H9 (cell line): ENCODE results near the gene NRXN3. TPM values are rescaled to one million over a fixed set of nuclear protein-coding genes. Genes with fewer than 3 reads are reported as not detected.

Source experiments
- DNase-seq: peaks from one replicate; pipeline ENCODE4 v3.0.0-alpha.2; 2017
- H2AFZ ChIP-seq: one replicate; pipeline ENCODE4 v1.6.1; 2013; ENCODE audit warnings: mild to moderate bottlenecking, low read length, control low read depth, moderate library complexity
- H2AK5ac ChIP-seq: 2 replicates; pipeline ENCODE4 v1.6.1; 2013; ENCODE audit warnings: low read length, control low read depth, mixed read lengths; ENCODE audit not compliant: insufficient read length
- H2BK120ac ChIP-seq: one replicate; pipeline ENCODE4 v1.6.1; 2013; ENCODE audit warnings: low read depth, mild to moderate bottlenecking, low read length, control low read depth, inconsistent platforms; ENCODE audit not compliant: poor library complexity, severe bottlenecking
- H2BK12ac ChIP-seq: 2 replicates; pipeline ENCODE4 v1.6.1; 2013; ENCODE audit warnings: low read length, control low read depth, mixed read lengths, low read depth; ENCODE audit not compliant: insufficient read length
- H2BK15ac ChIP-seq: 2 replicates; pipeline ENCODE4 v1.6.1; 2013; ENCODE audit warnings: low read depth, low read length, control low read depth
- H2BK20ac ChIP-seq: one replicate; pipeline ENCODE4 v1.6.1; 2013; ENCODE audit warnings: low read depth, mild to moderate bottlenecking, low read length, control low read depth, inconsistent platforms; ENCODE audit not compliant: poor library complexity, severe bottlenecking
- H2BK5ac ChIP-seq: 2 replicates; pipeline ENCODE4 v1.6.1; 2013; ENCODE audit warnings: low read length, control low read depth, mixed read lengths; ENCODE audit not compliant: insufficient read length
- H3K14ac ChIP-seq: 2 replicates; pipeline ENCODE4 v1.6.1; 2013; ENCODE audit warnings: low read length, control low read depth; ENCODE audit not compliant: insufficient read depth
- H3K18ac ChIP-seq: 2 replicates; pipeline ENCODE4 v1.6.1; 2013; ENCODE audit warnings: low read depth, mild to moderate bottlenecking, mixed read lengths, low read length, control low read depth; ENCODE audit not compliant: insufficient read length
- H3K23ac ChIP-seq: 2 replicates; pipeline ENCODE4 v1.6.1; 2013; ENCODE audit warnings: low read length, control low read depth, mixed read lengths, low read depth; ENCODE audit not compliant: insufficient read length
- H3K23me2 ChIP-seq: 2 replicates; pipeline ENCODE4 v1.6.1; 2013; ENCODE audit warnings: low read depth, mild to moderate bottlenecking, mixed read lengths, low read length, control low read depth; ENCODE audit not compliant: insufficient read length, poor library complexity, severe bottlenecking
- H3K27ac ChIP-seq: 2 replicates; pipeline ENCODE4 v1.5.1; 2013; ENCODE audit warnings: low read length, control low read depth, mixed read lengths, low read depth; ENCODE audit not compliant: insufficient read length
- H3K27me3 ChIP-seq: 2 replicates; pipeline ENCODE4 v1.6.1; 2013; ENCODE audit warnings: low read length, control low read depth, inconsistent platforms; ENCODE audit not compliant: insufficient read depth
- H3K4ac ChIP-seq: 2 replicates; pipeline ENCODE4 v1.6.1; 2013; ENCODE audit warnings: low read depth, mild to moderate bottlenecking, control low read depth, inconsistent platforms, low read length, moderate library complexity
- H3K4me1 ChIP-seq: 2 replicates; pipeline ENCODE4 v1.6.1; 2013; ENCODE audit warnings: low read length, control low read depth, inconsistent platforms; ENCODE audit not compliant: insufficient read depth
- H3K4me2 ChIP-seq: 2 replicates; pipeline ENCODE4 v1.6.1; 2013; ENCODE audit warnings: low read length, control low read depth, mixed read lengths; ENCODE audit not compliant: insufficient read length, insufficient read depth
- H3K56ac ChIP-seq: 2 replicates; pipeline ENCODE4 v1.6.1; 2013; ENCODE audit warnings: low read depth, mild to moderate bottlenecking, mixed read lengths, low read length, control low read depth; ENCODE audit not compliant: insufficient read length
- H3K79me1 ChIP-seq: 2 replicates; pipeline ENCODE4 v1.6.1; 2013; ENCODE audit warnings: low read depth, mild to moderate bottlenecking, moderate library complexity, low read length, control low read depth, inconsistent platforms; ENCODE audit not compliant: insufficient read depth, poor library complexity, severe bottlenecking
- H3K79me2 ChIP-seq: 2 replicates; pipeline ENCODE4 v1.6.1; 2013; ENCODE audit warnings: low read length, control low read depth, inconsistent platforms; ENCODE audit not compliant: insufficient read depth
- H3K9ac ChIP-seq: 2 replicates; pipeline ENCODE4 v1.6.1; 2013; ENCODE audit warnings: low read length, control low read depth, mixed read lengths; ENCODE audit not compliant: insufficient read length; ENCODE audit errors: extremely low read depth
- H3K9me3 ChIP-seq: one replicate; pipeline ENCODE4 v1.6.1; 2013; ENCODE audit warnings: low read depth, low read length, inconsistent platforms; ENCODE audit not compliant: control insufficient read depth
- H3T11ph ChIP-seq: one replicate; pipeline ENCODE4 v1.6.1; 2013; ENCODE audit warnings: mild to moderate bottlenecking, low read length, control low read depth, inconsistent platforms
- H4K20me1 ChIP-seq: one replicate; pipeline ENCODE4 v1.6.1; 2013; ENCODE audit not compliant: control insufficient read depth, insufficient read length, insufficient read depth
- H4K5ac ChIP-seq: 2 replicates; pipeline ENCODE4 v1.6.1; 2013; ENCODE audit warnings: low read depth, mild to moderate bottlenecking, mixed read lengths, low read length, control low read depth; ENCODE audit not compliant: insufficient read length
- H4K8ac ChIP-seq: replicated peaks from 2 replicates; pipeline ENCODE4 v1.6.1; 2013; ENCODE audit warnings: low read length, control low read depth, mixed read lengths, low read depth; ENCODE audit not compliant: insufficient read length
- H4K91ac ChIP-seq: 2 replicates; pipeline ENCODE4 v1.6.1; 2013; ENCODE audit warnings: low read depth, mild to moderate bottlenecking, moderate library complexity, mixed read lengths, low read length, control low read depth; ENCODE audit not compliant: insufficient read length
- H3K27ac Mint-ChIP-seq, 3 experiments: 2 replicates in 2 of 3; 3 replicates in 1 of 3; pipeline ENCODE4 v1.8.0; 2020 to 2021; ENCODE audit warnings: mixed read lengths in 3 of 3, mild to moderate bottlenecking in 1 of 3, moderate library complexity in 1 of 3
- H3K27me3 Mint-ChIP-seq: 2 replicates; pipeline ENCODE4 v1.8.0; 2021; ENCODE audit warnings: low read depth, mild to moderate bottlenecking, moderate library complexity, mixed read lengths
- H3K36me3 Mint-ChIP-seq, 3 experiments: 2 replicates in 2 of 3; 3 replicates in 1 of 3; pipeline ENCODE4 v1.8.0; 2020 to 2021; ENCODE audit warnings: low read depth in 3 of 3, mixed read lengths in 3 of 3; ENCODE audit not compliant: insufficient read depth in 1 of 3
- H3K4me1 Mint-ChIP-seq, 2 experiments: 2 replicates each; pipeline ENCODE4 v1.8.0; 2020; ENCODE audit warnings: mixed read lengths in 2 of 2
- H3K4me3 Mint-ChIP-seq, 2 experiments: 2 replicates in 1 of 2; 3 replicates in 1 of 2; pipeline ENCODE4 v1.8.0; 2020 to 2021; ENCODE audit warnings: mild to moderate bottlenecking in 2 of 2, mixed read lengths in 2 of 2, moderate library complexity in 1 of 2
- H3K9me3 Mint-ChIP-seq, 2 experiments: 2 replicates in 1 of 2; 3 replicates in 1 of 2; pipeline ENCODE4 v1.8.0; 2020; ENCODE audit warnings: mild to moderate bottlenecking in 2 of 2, mixed read lengths in 2 of 2, moderate library complexity in 1 of 2
- WGBS: extraction: QIAGEN DNeasy Blood & Tissue Kit; methylation state at CpG from one replicate; pipeline ENCODE4 v1.1.7; 2013; ENCODE audit warnings: missing lambda C conversion rate, low lambda C conversion rate, mixed read lengths; ENCODE audit not compliant: insufficient read length; ENCODE audit errors: extremely low coverage; 5-methylcytosine and 5-hydroxymethylcytosine counted together
- total RNA-seq: library from RNA; stranded (reverse); gene quantifications from 2 replicates; pipeline ENCODE4 v1.2.1, GENCODE V29; 2021
- TF ChIP-seq, protein P1 (sequence below): fragments of 200-600 bp; sonication (generic); conservative IDR thresholded peaks from 3 replicates; pipeline ENCODE4 v1.8.0; 2021; ENCODE audit warnings: antibody characterized with exemption, mild to moderate bottlenecking

The NRXN3 gene
- total RNA-seq, 1 experiment from 2014 or later: 1.8 TPM

DNA sequence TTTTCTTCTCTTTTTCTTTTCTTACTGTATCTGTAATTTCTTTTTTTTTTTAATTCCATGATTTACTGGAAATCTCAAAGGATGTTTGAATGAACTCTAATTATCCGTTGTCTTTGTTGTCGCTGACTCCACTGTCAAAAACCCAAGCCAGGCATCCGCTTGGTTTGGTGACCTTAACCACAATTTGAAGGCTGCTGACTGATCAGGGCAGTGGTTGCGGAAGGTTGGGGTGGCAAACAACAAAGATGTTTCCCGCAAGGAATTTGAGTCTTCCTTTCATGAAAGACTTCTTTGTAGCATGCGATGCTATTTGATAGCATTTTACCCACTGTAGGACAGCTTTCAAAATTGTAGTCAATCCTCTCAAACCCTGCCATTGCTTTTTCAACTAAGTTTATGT, 1027.3 kb downstream of the NRXN3 start:
- H3K27ac Mint-ChIP-seq: no peak overlapping the region
- Histone ChIP-seq H3K56ac (no peak overlapping the region), H4K91ac (no peak overlapping the region)

More for the DNA sequence above, 1027.3 kb downstream of the NRXN3 start:
- no peak overlapping the region for H3K9ac ChIP-seq
- no peak for DNase-seq
- Mint-ChIP-seq H3K27me3 (no peaks in the 10 kb centered on the region), H3K4me3 (no peak overlapping the region), H3K9me3 (no peaks in the 10 kb centered on the region), H3K4me1 (no peaks in the 10 kb centered on the region), H3K36me3 (no peaks in the 10 kb centered on the region)
- H3K27ac ChIP-seq: no peak overlapping the region
- H3K79me1 ChIP-seq: no peaks in the 10 kb centered on the region
- H3K23me2 ChIP-seq: no peaks in the 10 kb centered on the region
- no peak overlapping the region for H2BK5ac ChIP-seq
- no peak overlapping the region for H4K8ac ChIP-seq
- no peak overlapping the region for H2BK20ac ChIP-seq
- H3K9me3 ChIP-seq: no peaks in the 10 kb centered on the region
- H2BK12ac ChIP-seq: no peak overlapping the region
- no peak overlapping the region for H3K18ac ChIP-seq
- no peak overlapping the region for H2AFZ ChIP-seq
- no peak overlapping the region for H3K4me2 ChIP-seq
- H4K20me1 ChIP-seq: no peaks in the 10 kb centered on the region
- H2BK15ac ChIP-seq: no peak overlapping the region
- no CpG with 5 or more reads among the region's 6 CpGs for whole genome bisulfite sequencing
- H2AK5ac ChIP-seq: no peak overlapping the region
- no peak overlapping the region for H3T11ph ChIP-seq
- H3K79me2 ChIP-seq: no peaks in the 10 kb centered on the region
- no peaks in the 10 kb centered on the region; the same call in 1 of the 2 replicates for H3K4me1 ChIP-seq
- H3K23ac ChIP-seq: no peak overlapping the region
- no peak overlapping the region for H4K5ac ChIP-seq
- no peak overlapping the region for H3K4ac ChIP-seq
- H2BK120ac ChIP-seq: no peak overlapping the region
- H3K14ac ChIP-seq: no peak overlapping the region
- H3K27me3 ChIP-seq: no peaks in the 10 kb centered on the region
- TF ChIP-seq, protein P1, sequence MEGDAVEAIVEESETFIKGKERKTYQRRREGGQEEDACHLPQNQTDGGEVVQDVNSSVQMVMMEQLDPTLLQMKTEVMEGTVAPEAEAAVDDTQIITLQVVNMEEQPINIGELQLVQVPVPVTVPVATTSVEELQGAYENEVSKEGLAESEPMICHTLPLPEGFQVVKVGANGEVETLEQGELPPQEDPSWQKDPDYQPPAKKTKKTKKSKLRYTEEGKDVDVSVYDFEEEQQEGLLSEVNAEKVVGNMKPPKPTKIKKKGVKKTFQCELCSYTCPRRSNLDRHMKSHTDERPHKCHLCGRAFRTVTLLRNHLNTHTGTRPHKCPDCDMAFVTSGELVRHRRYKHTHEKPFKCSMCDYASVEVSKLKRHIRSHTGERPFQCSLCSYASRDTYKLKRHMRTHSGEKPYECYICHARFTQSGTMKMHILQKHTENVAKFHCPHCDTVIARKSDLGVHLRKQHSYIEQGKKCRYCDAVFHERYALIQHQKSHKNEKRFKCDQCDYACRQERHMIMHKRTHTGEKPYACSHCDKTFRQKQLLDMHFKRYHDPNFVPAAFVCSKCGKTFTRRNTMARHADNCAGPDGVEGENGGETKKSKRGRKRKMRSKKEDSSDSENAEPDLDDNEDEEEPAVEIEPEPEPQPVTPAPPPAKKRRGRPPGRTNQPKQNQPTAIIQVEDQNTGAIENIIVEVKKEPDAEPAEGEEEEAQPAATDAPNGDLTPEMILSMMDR: no peak
